ENCODE measurements around the gene VPS41.

- TF ChIP-seq POLR2AphosphoS5 (IDR thresholded peaks at IDR 0.05; ENCODE audit: low read depth, low read length) (no peak), TAF1 (IDR thresholded peaks at IDR 0.05; ENCODE audit: borderline replicate concordance, low read depth, low read length) (no peak), POLR2A (IDR thresholded peaks at IDR 0.05; ENCODE audit: low read depth, low read length) (no peak)
These were observed 45.0 kb upstream of the VPS41 start for GRCh38 chr7:38953971-38954370.

All from GM12892 (cell line).